NCI-H2196 treated with DMSO at 0.1 percent for 48 hours (cell line): ENCODE data around the gene CCDC154.
"Not testable (repeated sequence)": the region's sequence is repeated elsewhere in the genome, so short reads cannot be mapped to it uniquely, and the experiment has no call there.

Source experiments
- DNase-seq: peaks from one replicate; lab custom pipeline; 2025; ENCODE audit not compliant: unreplicated experiment; lab: John Stamatoyannopoulos, UW

Gene CCDC154

GRCh38 chr16:1455190-1456171 lies 11.1 kb upstream of the CCDC154 start:
- no peak for DNase-seq

DNA sequence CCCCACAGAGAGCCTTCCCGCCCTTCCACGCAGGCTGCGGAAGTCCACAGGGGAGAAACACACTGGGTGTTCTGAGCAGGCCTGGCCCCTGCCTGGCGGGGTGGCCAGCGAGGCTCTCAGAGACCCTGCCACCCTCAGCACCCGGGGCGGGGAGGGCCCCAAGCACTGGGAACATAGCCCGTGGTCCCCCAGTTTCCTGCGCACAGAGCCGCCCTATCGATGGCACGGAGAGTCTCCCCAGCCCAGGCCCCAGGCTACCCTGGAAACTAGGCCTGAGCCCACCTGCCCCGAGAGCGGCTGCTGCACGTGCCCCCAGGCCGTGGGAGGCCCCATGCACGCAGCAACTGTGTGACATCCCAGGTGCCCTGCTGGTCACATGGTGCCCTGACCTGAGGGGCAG lies 10.2 kb upstream of the CCDC154 start:
- DNase-seq = no peak

- no peak for DNase-seq
Measured at GRCh38 chr16:1453316-1453715, 9.0 kb upstream of the CCDC154 start.

GRCh38 chr16:1452530-1452929 lies 8.2 kb upstream of the CCDC154 start:
- no peak for DNase-seq

- DNase-seq = no peak
Measured at GRCh38 chr16:1451702-1452392, 7.5 kb upstream of the CCDC154 start.

GRCh38 chr16:1450841-1451240 lies 6.5 kb upstream of the CCDC154 start:
- DNase-seq = no peak

GRCh38 chr16:1450218-1450617 lies 5.9 kb upstream of the CCDC154 start:
- DNase-seq = no peak

DNA sequence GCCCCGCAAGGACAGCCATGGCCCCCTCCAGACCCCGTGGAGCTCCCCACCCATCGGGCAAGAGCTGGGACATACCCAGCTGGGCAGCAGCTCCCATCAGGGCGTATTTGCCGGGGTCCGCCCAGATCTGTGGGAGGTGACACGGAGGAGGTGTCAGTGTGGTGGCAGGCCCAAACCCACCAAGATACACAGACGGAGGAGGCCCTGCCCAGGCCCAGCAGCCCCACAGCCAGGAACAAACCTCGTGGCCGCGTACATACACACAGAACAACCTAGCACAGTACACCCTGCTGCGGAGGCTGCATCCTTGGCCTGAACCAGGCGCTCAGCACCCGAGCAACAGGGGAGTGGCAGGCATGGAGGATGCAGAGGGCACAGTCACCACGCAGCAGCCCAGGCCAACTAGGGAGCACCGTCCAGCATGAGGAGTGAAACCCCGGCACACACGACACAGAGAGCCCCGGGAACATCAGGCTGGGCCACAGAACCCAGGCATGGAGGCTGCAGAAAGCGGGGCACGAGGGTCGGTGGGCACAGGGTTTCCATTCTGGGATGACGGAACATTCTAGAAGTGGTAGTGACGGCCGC lies 4.9 kb upstream of the CCDC154 start:
- no peak for DNase-seq

DNA sequence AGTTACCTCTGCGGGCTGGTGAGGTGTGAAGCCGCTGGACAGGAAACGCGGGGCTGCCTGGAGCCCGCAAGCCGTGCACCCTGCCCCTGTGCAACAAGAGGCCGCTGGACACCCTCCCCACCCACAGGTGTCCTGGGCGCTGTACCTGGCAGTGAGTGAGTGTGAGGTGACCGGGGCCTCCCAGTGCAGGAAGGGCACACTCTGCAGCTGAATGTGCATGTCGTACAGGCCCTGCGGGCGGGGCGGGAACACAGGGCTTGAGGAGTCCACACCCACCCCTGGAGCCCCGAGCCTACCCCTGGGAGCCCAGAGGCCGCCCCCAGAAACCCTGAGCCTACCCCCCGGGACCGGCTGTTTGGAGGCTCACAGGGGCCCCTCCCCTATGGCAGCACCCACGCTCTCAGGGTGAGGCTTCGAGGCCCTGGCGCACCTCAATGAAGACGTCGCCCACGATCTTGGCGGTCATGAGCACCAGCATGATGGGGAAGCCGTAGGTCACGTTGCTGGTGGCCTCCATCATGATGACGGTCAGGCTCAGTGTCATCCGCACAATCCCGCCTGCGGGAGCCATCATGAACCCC lies 4.3 kb upstream of the CCDC154 start:
- DNase-seq = no peak

DNA sequence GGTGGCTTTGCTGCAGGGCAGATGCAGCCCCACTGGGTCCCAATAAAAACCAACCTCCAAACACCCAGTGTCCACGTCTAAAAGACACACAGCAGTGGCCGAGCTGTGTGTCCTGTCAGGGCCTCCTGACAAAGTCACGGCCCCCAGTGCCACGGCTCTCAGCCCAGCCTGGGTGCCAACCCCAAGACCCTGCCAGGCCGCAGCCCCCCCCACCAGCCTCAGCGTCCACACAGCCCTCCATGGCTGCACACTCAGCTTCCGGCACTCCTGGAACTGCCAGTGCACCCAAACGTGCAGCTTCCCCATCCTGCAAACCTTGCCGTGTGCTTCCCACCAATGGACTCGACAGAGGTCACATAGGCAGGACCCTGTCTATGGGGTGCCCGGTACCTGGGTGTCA lies 3.6 kb upstream of the CCDC154 start:
- no peak for DNase-seq

DNA sequence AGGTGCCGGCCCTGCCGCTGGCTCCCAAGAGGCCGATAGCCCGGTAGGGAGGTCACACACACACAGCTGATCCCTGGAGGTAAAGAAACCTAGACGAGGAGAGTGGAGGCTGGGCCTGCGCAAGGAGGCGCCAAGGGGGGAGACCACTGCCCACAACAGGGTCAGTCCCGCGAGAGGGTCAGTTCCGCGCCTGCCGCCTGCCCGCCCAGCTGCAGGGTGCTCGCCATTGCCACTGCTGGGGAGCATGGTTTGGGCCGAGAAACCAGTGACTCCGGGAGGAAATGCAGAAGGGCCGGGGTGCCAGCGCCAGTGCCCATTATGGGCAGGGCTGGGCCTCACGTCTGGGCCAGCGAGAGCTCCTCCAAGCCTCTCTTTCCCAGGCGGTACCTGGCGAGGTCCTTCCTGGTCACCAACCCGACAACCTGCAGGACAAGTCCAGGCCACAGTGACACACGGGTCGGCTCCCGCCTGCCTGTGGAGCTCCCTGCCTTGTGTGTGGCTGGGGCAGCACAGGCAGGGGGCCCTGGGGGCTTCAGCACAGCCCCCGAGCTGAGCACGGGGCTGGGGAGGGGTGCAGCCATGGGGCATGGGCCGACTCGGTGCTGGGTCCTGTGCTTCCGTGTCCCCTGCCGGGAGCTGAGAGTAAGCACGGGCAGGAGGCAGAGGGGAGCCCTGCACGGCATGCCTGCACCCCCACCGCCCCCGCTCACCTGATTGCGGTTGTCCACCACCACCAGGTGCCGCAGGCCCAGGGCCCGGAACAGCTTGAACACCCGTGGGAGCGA lies 2.1 kb upstream of the CCDC154 start:
- no peak for DNase-seq

- DNase-seq = no peak
Measured at GRCh38 chr16:1445518-1446203, 1.3 kb upstream of the CCDC154 start.

GRCh38 chr16:1444730-1445517 lies 568 bp upstream of the CCDC154 start:
- DNase-seq = no peak

DNA sequence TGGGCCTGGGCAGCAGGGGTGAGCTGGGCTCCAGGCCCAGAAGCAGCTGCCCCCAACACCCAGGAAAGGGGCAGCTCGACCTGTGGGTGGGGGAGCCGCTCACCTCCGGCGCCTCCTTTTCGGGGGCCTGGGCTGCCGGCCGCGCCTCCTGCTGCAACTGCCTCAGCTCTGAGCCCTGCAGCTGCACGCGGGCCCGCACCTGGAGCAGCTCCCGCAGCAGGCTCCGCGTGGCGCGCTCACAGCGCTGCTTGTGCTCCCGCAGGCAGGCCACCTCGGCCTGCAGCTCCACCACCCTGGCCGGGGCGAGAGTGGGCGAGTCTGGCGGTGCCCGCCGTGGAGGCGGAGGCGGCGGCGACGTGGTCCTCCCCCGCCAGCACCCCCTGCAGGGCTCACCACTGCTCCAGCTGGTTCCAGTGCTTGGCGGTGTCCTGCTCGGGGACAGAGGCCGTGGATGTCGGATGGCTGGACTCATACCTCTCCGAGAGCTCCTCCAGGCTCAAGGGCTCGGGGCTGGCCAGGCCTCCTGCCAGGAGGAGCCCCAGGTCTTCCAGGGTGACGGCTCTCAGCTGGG lies 868 bp downstream of the CCDC154 start:
- DNase-seq = no peak

DNA sequence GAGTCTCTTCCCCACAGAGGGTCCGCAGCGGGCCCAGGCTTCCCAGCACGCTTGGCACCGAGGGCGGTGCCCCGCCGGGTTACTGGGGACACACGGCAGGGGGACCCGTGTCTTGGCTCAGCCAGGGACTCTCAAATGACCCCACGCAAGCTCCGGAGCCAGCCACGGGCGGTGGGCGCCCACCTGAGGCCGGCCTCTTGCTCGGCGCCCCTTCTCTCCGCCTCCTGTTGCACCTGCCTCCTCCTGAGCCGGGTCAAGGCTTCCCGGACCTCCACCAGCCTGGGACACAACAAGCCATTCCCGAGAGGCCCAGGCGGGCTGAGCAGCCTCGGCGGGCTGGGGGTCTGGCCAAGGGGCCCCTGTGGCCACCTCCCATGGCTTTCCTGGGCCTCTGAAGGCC lies 1.7 kb downstream of the CCDC154 start:
- DNase-seq = no peak

- no peak for DNase-seq
Measured at GRCh38 chr16:1441391-1441829, 2.9 kb downstream of the CCDC154 start.

DNA sequence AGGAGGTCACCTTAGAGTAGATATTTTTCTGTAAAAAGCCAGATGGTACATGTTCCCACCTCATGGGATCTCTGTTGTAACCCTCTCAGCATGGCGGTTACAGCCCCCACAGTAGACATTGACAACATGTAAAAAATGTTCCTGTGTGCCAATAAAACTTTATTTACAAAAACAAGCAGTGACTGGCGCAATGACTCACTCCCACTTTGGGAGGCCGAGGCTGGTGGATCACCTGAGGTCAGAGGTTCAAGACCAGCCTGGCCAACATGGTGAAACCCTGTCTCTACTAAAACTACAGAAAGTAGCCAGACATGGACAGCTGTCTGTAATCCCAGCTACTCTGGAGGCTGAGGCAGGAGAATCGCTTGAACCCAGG lies 4.7 kb downstream of the CCDC154 start:
- DNase-seq = not testable (repeated sequence)

GRCh38 chr16:1439058-1439698 lies 5.2 kb downstream of the CCDC154 start:
- DNase-seq = no peak
